Left ventricle myocardium superior (tissue), 1 donor: ENCODE data around the gene ZBTB20. TPM values are rescaled to one million over a fixed set of nuclear protein-coding genes. Genes with fewer than 3 reads are reported as not detected.
"Not testable (repeated sequence)": the region's sequence is repeated elsewhere in the genome, so short reads cannot be mapped to it uniquely, and the experiment has no call there.

ENCODE experiments used
- ATAC-seq: fragments of 200-7000 bp; cut with Tn5 transposase; one replicate; pipeline ENCODE4 v1.9.1; 2020; ENCODE audit warnings: mild to moderate bottlenecking, moderate library complexity
- DNase-seq: peaks from one replicate; pipeline ENCODE4 v3.0.0-alpha.2; 2020
- intact Hi-C: fragments of 100-400 bp; cut with micrococcal nuclease; formaldehyde crosslinking; loops from one replicate; pipeline ENCODE4 v1.11.0; 2022
- total RNA-seq: library from RNA; stranded (reverse); fragmentation: NEBNext Ultra II Directional; extraction: Animal tissue kit (Norgen Biotek cat#: 25700); gene quantifications from one replicate; pipeline ENCODE4 v1.2.1, GENCODE V29; 2021
- donor health status: DM: no; HTN: yes; CAD: no; lungs with severe emphysema.

ZBTB20 gene
- total RNA-seq, 1 donor from 2014 or later: 57.5 TPM

DNA sequence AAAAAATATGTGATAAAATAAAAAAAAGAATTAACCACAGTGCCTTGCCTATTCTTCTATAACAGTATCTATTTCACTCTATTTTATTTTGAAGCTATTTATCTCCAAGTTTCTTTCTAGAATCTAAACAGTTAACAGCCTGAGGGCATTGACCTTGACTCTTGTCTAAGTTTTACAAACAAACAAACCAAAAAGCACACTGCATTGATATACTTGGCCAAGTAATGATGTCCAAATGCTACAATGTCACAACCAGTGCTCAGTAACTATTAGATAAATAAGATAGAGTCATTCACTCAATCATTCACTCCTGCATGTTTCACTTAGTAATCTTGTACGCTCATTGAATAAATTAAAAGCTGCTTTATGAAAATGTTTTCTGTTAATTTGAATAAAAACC lies 466.8 kb downstream of the ZBTB20 start:
- ATAC-seq (no peak), DNase-seq (no peak)
- intact Hi-C loops: no loop called here

DNA sequence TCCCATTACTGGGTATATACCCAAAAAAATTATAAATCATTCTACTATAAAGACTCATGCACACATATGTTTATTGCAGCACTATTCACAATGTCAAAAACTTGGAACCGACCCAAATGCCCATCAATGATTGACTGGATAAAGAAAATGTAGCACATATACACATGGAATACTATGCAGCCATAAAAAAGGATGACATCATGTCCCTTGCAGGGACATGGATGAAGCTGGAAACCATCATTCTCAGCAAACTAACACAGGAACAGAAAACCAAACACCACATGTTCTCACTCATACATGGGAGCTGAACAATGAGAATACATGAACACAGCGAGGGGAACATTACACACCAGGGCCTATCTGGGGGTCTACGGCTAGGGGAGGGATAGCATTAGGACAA lies 467.3 kb downstream of the ZBTB20 start:
- ATAC-seq, intact Hi-C loops, DNase-seq: not testable (repeated sequence)

DNA sequence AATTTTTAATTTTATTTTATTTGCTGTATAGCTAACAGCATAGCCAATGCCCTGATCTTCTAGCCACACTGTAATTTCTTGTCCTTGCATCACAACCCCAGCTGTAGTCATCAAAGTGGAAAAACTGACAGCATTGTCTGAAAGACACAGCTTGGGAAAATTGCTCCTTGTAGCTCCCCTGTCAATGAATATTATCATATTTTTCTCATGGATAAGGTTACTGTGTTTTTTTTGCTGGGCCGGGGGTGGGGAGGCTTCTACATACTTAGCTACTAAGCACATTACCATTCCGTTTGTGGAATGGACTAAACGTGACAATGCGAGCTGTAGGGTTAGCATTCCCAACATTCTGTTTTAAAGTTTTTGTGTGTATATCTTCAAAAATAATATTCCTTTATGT lies 472.0 kb downstream of the ZBTB20 start:
- ATAC-seq: no peak
- no peak for DNase-seq
- intact Hi-C loops: no loop called here

DNA sequence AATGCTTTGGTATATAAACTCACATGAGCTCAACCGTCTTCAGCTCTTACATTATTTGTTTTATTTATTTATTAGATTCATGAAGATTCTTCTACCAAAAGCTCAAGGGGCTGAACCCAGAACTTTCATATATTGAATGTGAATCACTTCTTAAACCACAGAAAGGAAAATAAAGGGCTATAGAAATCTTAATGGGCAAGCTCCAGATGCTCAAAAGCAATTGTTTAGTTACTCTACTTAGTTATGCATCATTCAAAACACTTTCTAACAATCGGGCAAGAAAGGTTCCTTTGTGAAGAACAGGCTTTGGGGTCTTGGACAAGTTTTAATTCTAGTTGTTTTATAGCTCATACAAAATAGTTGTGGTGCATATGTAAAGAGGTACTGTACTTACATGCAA lies 473.1 kb downstream of the ZBTB20 start:
- intact Hi-C loops: no loop called here
- DNase-seq: no peak
- ATAC-seq: no peak

DNA sequence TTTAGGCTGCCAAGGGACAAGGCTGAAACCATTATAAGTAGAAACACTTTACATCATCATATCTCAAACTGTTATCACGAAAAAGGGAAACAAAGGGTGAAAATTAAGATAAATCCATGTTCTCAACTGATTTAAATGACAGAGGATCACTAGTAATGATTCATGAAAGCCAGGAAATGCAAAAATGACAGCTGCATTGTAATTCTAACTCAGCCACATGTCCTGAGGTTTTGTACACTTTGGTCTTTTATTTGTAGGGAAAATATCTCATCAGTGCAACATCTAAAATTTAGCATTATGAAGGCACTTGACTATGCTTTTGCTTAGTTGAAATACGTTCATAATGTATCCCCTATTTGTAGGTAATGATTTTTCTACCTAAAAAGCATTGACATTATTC lies 473.6 kb downstream of the ZBTB20 start:
- no peak for ATAC-seq
- intact Hi-C loops: no loop called here
- no peak for DNase-seq

DNA sequence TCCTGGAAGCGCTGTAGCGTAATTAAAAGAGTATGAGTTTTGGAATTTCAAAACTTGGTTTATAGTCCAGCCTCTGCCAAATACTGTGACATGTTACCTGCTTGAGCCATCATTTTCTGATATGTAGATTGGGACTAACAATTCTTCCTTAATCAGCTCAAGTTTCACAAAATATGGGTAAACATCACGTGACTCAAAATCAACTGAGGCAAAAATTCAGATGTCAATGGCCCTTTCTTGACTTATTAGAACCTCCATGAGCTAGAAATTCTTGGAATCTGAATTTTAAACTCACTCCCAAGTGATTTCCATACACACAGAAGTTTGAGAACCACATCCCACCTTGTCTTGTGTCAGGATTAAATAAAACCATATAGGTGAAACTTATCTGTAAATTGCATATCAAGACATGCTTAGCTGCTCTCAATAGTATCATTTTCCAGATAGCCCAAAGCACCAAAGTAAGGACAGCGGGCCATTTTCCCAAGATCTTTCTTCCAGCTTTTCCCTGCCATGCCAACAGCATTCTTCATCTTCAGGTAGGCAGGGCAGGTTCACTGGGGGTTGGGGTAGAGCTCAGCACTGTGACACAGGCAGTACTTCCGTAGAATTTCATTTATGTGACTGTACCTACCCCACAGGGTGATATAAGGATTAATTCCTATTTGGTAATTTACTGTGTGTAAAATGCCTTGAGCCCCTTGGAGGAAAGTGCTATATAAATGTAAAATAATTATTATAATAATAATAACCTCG lies 474.2 kb downstream of the ZBTB20 start:
- ATAC-seq: no peak

DNA sequence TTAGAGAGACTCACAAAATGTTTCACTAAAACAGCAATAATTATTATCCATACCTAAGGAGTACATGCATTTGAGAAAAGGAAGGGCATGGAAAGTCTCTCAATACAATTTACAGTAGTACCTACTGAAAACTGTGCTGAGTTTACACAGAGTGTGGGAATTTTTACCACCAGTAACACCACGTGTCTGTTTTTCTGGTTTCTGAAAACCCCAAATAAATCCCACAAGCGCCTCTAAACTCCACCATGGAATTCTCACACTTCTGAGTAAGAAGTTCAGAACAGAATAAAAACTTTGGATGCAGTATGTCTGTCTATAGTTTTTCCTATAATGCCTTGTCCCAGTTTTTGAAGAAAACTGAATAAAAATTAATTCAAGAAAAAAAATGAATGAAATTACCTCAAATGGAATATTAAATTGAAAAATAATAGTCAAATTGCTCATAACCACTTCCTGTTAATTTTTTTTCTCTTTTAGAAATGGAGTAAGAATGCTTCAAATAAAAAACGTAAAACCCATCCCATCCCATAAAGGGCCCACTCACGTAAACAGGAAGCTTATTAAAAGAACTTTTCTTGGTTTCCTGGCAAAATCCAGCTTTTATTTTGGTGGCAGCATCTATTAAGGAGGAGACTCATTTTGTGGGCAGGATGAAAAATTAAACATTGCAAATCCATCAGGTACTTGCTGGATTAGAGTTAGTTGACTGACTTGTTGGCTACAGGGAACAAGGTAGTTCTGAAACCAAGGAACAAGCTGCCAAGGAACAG lies 475.2 kb downstream of the ZBTB20 start:
- no peak for ATAC-seq
- DNase-seq: no peak
- intact Hi-C loops: no loop called here

More for the DNA sequence above, 474.2 kb downstream of the ZBTB20 start:
- no peak for DNase-seq
- intact Hi-C loops: no loop called here

DNA sequence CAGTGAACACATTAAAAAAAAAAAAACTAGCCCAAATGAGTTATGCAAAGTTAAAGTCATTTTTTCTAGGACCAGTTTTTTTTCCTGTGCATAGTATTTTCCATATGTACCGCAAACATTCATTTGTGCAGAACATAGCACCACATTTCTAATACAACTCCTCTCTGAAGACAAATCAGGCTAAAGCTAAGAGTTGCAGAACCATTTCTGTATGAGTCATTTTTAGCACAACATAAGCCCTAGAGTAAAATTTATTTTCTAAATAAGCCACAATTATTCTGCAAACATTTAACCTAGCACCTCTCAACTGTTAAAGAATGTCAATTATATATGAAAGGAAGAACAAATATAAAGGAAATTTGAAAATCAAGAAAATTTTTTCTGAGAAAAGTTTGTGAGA lies 477.5 kb downstream of the ZBTB20 start:
- intact Hi-C loops: no loop called here
- DNase-seq (no peak), ATAC-seq (no peak)

DNA sequence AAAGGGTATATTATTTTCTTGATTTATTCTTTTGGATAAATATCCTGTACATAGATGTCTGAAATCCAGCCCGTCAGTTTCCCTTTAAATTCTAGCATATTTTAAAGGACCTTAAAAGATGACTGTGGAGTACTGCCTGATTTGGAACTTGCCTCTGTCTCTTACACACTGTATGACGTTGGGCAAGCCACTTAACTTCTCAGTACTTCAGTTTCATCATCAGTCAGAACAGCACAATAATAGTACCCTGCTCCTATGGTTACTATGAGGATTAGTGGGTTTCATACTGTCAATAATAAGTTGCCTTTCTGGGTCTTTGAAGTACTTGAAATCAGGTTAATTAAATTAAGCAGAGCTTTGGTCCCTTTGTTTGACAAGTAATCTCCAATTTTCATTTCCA lies 479.0 kb downstream of the ZBTB20 start:
- intact Hi-C loops: no loop called here
- DNase-seq (no peak), ATAC-seq (peak; percentile 82)

DNA sequence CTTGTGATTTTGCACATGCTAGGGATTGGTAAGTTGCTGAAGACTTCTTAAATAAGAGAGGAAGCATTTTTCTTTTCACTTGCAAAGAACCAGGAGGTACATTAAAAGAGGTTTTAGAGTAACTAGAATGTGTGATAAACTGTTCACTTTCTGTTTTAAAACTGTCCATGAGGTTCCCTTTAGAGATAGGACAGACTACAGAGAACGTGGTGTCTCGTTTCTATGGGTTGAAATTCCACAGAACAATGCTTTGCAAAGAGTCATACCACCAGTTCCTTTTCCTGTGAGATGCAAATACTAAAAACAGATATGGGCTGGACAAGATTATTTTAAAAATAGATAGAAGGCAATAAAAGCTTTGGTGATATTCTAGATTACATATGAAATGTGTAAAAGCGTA lies 480.5 kb downstream of the ZBTB20 start:
- intact Hi-C loops: no loop called here
- DNase-seq (no peak), ATAC-seq (peak; percentile 56)

DNA sequence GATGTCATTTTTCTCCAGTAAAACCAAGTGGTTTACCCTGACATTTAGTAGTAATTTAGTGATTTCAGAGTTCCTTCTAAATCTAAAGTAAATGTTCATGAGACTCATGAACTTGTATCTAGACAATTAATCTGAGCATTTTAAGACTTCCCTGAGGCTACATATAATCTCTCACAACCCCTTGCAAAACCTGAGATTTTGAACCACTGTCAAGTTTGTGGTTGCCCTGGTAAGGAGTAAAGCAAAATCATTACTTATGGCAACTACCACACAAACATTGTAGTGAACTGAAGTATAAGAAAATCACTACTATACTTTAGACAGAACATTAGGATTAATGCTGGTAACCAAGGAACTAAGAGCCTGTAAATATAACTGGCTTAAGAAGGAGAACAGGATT lies 483.1 kb downstream of the ZBTB20 start:
- intact Hi-C loops: no loop called here
- DNase-seq (no peak), ATAC-seq (no peak)

DNA sequence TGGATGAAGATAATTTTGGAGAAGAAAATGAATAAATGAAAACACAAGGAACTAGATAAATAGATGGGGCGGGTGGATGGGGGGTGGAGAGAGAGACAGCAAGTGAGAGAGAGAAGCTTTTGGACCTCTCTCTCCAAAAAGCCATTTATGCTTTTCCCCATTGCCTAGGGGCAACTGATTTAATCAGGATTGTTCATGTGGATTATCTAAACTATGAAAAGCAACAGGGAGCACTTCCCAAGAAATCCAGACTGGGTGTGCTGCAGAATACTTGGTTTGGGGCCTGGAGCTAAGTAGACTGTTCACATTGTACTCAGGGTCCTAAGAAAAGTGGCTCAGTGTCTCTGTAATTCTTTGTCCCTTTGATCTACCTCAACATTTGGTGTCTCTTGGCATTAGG lies 486.3 kb downstream of the ZBTB20 start:
- intact Hi-C loops: no loop called here
- no peak for DNase-seq
- no peak for ATAC-seq

DNA sequence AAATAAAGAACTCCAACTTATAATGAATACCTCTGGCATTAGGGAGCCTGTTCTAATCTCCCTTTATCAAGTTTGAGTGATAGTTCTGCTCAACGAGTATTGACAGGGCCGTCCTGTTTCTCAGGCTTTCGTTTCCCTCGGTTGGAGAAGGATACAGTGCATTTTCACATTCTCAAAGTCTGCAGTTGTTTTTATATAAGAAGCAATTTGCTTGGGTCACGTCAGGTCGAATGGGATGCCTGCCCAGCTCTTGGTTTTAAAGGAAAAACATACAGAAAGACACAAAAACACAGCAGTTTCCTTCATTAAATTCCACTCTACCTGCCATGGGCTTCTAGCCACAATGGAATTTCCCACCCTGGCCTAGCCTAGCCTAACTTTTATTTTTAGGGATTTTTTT lies 487.0 kb downstream of the ZBTB20 start:
- ATAC-seq (peak; percentile 53), DNase-seq (peak; percentile 35)
- intact Hi-C loops: no loop called here

DNA sequence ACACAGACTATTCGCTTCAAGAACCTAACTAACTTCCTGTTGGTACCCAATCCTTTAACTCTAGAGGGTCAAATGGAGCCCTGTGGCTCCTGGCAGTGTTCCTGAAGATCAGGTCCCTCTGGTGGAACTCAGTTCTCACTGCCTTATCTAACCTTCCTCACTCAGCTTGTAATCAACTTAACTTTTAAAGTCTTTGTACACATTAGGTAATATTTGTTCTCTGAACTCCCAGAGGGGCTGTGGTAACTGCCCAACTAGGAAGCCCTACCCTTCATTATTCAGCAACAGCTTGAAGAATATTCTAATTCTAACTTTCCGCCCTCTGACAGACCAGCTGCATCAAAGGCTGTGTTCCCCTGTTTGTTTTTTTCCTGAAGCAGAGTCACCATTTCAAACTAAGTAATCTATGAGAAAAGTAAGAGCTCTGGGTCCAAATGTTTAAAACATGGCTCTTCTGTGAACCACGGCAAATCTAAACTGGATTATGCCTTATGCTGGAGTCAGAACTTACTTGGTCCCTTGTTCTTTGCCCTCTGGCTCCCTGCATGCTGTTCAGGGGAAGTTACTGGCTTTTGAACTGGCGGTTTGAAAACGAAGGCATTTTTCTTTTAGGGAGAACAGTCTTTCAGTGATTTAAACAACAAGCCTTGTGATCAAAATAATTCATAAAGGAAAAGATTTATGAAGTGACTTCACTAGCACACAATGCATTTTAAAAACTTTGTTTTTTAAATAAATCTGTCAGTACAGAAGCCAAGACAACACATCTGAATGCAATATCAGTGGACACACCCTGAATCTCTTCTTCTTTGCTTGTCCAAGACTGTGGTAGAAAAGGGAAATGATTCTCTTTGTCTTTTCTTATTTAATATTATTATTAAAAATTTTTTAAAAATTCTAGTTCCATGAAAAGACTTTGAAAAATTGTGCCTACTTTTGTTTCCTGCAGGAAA lies 487.7 kb downstream of the ZBTB20 start:
- ATAC-seq (peak; percentile 91), DNase-seq (peak; percentile 23)

DNA sequence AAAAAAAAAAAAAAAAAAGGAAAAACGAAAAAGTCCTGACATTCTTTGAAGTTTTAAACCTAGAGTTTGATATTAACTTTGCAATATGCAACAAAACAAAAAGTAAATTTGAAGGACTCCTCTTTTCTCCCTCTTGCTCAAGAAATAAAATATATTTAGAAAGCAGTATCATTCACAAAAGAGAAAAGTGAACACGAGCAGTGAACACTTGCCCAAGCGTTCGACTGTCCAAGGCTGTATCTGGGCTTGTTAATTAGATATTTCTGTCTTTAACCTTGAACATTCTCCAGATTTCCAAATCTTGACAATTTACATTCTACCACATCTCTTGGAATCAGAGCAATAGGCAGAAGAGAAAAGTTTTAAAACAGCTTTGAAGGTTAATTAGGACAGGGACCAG lies 495.5 kb downstream of the ZBTB20 start:
- DNase-seq: no peak
- peak; percentile 45 for ATAC-seq

More for the DNA sequence above, 487.7 kb downstream of the ZBTB20 start:
- intact Hi-C loops: no loop called here

DNA sequence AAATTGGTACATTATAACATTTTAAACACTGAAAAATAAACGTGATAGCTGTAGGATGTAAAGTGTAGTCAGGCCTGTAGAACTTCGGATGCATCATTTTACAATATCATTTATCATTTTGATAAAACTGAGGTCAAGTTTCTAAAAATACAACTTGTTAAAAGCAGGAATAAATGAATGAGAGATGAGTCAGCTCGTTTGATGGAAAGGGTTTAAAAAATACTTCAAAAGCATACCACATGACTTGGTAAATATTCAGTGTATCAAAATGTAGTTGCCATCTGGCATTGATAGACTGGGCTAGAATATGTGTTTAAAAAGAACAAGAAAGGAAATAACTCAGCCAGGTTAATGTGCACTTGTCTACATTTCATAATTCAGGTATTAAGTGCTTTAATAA lies 496.3 kb downstream of the ZBTB20 start:
- ATAC-seq (peak; percentile 28), DNase-seq (no peak)
- intact Hi-C loops: no loop called here

More for the DNA sequence above, 495.5 kb downstream of the ZBTB20 start:
- intact Hi-C loops: no loop called here

DNA sequence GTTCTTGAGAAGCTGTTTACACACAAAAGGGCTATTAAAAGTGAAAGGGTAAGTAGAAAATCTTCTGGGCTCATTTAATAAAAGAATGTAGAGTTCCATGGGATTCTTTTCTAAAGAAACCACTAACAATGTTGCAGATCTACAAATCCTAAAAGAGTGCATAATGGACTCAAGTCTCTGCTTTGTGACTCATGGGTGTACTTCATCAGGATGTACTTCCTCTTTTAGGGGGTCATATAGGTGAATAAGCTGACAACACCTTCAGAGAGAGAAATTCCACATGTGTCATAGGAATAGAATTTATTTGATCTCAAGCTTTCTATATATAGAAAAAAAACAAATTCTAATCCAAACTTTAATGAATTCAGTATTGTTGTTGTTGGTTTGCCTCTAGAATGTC lies 497.8 kb downstream of the ZBTB20 start:
- DNase-seq (no peak), ATAC-seq (no peak)
- intact Hi-C loops: no loop called here

DNA sequence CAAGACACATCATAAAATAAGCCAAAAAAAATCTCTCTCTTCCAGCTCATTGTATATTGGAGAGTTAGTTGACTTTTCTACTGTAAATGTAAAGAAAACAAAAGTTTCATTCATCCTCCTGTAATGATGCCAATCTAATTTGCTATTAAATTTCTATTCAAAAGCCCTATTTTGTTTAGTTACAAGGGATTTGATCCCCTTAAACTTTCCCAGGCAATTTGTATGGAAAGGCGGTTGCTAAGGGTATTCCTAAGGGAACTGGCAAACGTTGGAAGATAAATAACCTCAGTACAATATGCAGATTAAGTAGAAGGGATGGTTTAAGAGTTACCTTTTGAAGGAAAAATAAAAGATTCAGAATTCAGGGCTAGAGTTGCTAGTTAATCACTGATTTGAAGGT lies 500.6 kb downstream of the ZBTB20 start:
- no peak for ATAC-seq
- intact Hi-C loops: no loop called here
- DNase-seq: no peak

DNA sequence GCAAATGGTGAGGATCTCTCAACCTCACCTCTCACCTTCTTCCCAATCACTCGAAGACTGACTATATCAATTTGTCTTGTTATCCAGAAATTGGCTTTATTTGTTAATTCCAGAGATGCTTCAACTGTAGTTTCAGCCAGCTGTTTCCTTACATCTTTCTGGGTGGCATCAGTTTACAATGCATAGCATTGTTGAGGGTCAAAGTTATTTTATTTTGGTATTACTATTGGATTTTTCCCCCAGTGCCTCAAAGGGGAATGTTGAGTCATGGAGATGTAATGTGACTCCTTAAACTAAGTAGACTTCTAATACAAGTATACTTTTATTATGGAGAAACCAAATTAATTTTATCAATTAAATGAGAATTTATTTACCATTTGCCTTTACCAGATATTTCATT lies 501.7 kb downstream of the ZBTB20 start:
- DNase-seq (no peak), ATAC-seq (no peak)
- intact Hi-C loops: no loop called here

DNA sequence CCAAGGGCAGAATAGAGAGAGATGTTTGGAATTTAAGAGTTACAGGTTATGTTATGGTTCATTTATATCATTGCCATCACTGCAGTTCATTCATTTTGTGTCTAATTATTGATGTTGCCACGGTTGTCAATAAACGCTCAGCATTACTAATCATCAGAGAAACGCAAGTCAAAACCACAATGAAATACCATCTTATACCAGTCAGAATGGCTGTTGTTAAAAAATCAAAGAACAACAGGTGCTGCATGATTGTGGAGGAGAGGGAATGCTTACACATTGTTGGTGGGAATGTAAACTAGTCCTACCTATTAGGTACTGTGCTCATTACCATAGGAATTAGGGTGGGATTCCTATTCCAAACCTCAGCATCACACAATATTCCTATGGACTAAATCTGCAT lies 502.7 kb downstream of the ZBTB20 start:
- intact Hi-C loops: no loop called here
- ATAC-seq (no peak), DNase-seq (no peak)
